Erythroblast (primary cell): Measurements from ENCODE around the gene ADPRHL1.
A peak's percentile ranks its signal among the peaks of the same experiment; 100 is the strongest.

ENCODE experiments used
- DNase-seq, 2 experiments: peaks; one replicate each; lab custom pipeline; 2025; lab: John Stamatoyannopoulos, UW
- GATA1 ChIP-seq: IDR thresholded peaks from 2 replicates; pipeline ENCODE4 v1.6.1; 2011; ENCODE audit warnings: low read depth, mild to moderate bottlenecking, control low read depth, low read length, moderate library complexity
- POLR2A ChIP-seq: IDR thresholded peaks from 2 replicates; pipeline ENCODE4 v1.6.1; 2011; ENCODE audit warnings: mild to moderate bottlenecking, low read length

The ADPRHL1 gene

GRCh38 chr13:113452942-113453901, at the start of gene ADPRHL1:
Gene ADPRHL1 (minus strand): TSS chr13:113453488. CDS start chr13:113453437, 51 bp downstream.
- TF ChIP-seq POLR2A (no peak), GATA1 (no peak)
- no peak for DNase-seq

DNA sequence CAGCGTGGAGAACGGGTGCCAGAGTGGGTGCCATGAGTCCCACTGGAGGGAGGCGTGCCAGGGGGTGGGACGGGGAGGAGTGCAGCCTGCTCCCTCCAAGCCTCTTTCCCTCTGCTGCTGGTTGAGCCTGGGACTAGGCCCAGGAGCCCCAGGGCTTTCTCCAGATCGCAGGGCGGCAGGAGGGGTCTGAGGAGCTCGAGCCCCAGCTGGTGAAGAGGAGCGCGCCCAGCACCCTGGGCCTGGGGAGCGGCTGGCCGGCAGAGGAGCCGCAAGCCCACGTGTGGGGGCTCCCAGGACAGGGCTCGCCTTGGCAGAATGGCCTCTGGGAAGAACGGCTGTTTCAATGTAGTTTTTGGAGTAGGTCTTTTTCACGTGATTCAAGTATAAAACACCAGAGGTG, 49.4 kb upstream of the ADPRHL1 start:
- TF ChIP-seq GATA1 = no peak
- no peak for TF ChIP-seq POLR2A

GRCh38 chr13:113500530-113501265, 47.4 kb upstream of the ADPRHL1 start:
- DNase-seq = no peak
- no peak for TF ChIP-seq POLR2A
- no peak for TF ChIP-seq GATA1

More for the DNA sequence above, 49.4 kb upstream of the ADPRHL1 start:
- DNase-seq = no peak

- TF ChIP-seq GATA1 = no peak
- no peak for TF ChIP-seq POLR2A
- no peak for DNase-seq
Observed at GRCh38 chr13:113499936-113500335, 46.6 kb upstream of the ADPRHL1 start.

DNA sequence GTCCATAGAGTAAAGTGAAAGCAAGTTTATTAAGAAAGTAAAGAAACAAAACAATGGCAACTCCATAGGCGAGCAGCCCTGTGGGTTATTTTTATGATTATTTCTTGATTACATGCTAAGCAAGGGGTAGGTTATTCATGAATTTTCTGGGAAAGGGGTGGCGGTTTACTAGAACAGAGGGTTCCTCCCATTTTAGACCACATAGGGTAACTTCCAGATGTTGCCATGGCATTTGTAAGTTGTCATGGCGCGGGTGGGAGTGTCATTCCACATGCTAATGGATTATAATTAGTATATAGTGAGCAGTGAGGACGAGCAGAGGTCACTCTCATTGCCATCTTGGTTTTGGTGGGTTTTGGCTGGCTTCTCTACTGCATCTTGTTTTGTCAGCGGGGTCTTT, 45.6 kb upstream of the ADPRHL1 start:
- peak in 1 of 2 experiments; percentile 20 for DNase-seq
- TF ChIP-seq POLR2A = no peak

DNA sequence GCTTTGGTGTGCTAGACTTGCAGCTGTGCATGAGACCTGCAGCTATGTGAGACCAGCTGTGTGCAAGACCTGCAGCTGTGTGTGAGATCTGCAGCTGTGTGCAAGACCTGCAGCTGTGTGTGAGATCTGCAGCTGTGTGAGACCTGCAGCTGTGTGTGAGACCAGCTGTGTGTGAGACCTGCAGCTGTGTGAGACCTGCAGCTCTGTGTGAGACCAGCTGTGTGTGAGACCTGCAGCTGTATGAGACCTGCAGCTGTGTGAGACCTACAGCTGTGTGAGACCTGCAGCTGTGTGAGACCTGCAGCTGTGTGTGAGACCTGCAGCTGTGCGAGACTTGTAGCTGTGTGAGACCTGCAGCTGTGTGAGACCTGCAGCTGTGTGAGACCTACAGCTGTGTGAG, 43.9 kb upstream of the ADPRHL1 start:
- no peak for TF ChIP-seq GATA1
- TF ChIP-seq POLR2A = no peak

DNA sequence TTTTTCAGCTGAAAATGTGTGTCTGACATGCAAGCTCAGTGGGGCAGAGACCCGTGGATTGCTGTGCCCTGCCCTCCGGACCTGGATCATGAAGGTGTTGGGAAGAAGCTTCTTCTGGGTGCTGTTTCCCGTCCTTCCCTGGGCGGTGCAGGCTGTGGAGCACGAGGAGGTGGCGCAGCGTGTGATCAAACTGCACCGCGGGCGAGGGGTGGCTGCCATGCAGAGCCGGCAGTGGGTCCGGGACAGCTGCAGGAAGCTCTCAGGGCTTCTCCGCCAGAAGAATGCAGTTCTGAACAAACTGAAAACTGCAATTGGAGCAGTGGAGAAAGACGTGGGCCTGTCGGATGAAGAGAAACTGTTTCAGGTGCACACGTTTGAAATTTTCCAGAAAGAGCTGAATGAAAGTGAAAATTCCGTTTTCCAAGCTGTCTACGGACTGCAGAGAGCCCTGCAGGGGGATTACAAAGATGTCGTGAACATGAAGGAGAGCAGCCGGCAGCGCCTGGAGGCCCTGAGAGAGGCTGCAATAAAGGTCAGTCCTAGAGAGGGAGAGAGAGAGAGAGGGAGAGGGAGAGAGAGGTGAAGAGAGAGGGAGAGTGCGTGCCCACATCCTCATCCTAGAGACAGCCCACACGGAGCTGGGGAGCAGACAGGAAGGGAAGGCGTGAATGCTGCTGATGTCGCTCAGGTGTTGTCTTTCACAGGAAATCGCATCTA, 42.4 kb upstream of the ADPRHL1 start:
- DNase-seq = no peak
- TF ChIP-seq POLR2A (no peak), GATA1 (no peak)

More for the DNA sequence above, 43.9 kb upstream of the ADPRHL1 start:
- DNase-seq = no peak

GRCh38 chr13:113493315-113493951, 40.1 kb upstream of the ADPRHL1 start:
- DNase-seq = peak; percentile 70 to 86
- TF ChIP-seq POLR2A (peak; percentile 18), GATA1 (no peak)

DNA sequence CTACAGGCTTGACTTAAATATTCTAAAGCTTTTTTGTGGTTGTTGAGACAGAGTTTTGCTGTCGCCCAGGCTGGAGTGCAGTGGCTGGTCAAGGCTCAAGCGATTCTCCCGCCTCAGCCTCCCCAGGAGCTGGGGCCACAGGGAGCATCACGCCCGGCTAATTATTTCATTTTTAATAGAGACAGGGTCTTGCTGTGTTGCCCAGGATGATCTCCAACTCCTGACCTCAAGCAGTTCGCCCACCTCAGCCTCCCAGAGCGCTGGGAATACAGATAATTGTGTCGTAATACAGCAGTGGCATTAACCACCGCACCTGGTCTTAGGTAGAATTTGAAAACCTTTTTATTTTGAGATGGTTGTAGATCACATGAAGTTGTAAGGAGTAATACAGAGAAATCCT, 38.7 kb upstream of the ADPRHL1 start:
- peak in 1 of 2 experiments; percentile 59 for DNase-seq
- no peak for TF ChIP-seq POLR2A
- TF ChIP-seq GATA1 = no peak

- TF ChIP-seq GATA1 (no peak), POLR2A (no peak)
- DNase-seq = peak; percentile 78 to 84
Observed at GRCh38 chr13:113491418-113491883, 38.2 kb upstream of the ADPRHL1 start.

DNA sequence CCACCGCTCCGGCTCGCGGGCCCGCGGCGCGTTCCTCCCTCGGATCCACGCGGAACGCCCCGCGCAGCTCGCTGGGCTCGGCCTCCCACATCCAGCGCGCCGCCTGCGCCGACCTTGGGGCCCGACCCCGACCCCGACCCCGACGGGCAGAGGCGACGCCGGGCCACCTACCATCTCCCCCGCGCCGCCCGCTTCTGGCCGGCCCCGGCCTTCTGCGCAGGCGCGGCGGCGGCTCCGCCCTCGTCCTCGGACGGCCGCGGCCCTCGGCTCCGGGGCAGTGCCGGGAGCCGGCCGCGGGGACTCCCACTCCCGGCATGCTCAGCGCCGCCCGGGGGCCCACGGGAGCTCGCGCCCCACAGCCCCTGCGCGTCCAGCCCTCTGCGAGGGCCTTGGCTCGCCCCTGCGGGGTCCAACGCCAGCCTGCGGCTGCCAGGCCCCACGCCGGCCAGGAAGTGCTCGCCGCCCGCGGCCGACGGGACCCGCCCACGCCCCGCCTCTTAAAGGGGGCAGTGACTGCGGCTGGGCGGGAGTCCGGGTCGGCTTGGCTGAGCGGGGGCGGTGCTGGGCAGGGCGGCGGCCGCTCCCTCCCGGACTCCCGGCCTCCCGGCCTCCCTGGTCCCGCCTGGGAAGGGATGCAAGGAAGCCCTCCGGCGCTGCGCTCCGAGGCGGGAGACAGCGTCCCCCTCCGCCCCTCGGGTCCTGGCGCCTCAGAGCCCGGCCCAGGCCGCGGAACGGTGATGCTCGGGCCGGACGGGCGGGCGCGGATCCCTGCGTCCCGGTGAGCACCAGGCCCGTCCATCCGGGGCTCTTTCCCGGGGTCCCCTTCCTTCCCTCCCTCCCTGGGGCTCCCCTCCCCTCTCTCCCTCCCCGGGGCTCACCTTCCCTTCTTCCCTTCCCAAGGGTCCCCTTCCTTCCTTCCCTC, 37.5 kb upstream of the ADPRHL1 start, which contains the start of gene DCUN1D2:
DCUN1D2 (minus strand) TSS at position 216 of the 922 bp plus-strand sequence; CDS start at position 174, 42 bp downstream.
- DNase-seq = peak; percentile 91 to 95
- no peak for TF ChIP-seq GATA1
- peak; percentile 75 for TF ChIP-seq POLR2A
